Measurements from ENCODE around the gene BMF. TPM values are rescaled to one million over a fixed set of nuclear protein-coding genes. Genes with fewer than 3 reads are reported as not detected.
A peak's percentile ranks its signal among the peaks of the same experiment; 100 is the strongest.

BMF gene
- total and polyA plus RNA-seq, 2 donors (not counting 3 experiments of a cell fraction or from before 2014, with no cell fraction given): 8.6 to 9.8 TPM

- H3K9me3 ChIP-seq (replicated peaks; ENCODE audit: control insufficient read depth, insufficient read depth, low read length): no peaks in the 10 kb centered on the region
- H3K27ac ChIP-seq (ENCODE audit: insufficient read depth, low read depth, low read length): peak overlapping the region; percentile 77
- dilution Hi-C loops (cut with MboI; ENCODE audit: extremely low pct_ligation_motif_present, low sequenced_read_pairs): no loop called here
- no peak overlapping the region for H3K4me3 ChIP-seq (replicated peaks in 1 of 3; ENCODE audit: insufficient read depth in 1 of 3, low read depth in 1 of 3, low read length in 3 of 3)
- no TSS peak for BruUV-seq (replicated peaks)
- FAIRE-seq (no peak), DNase-seq (ENCODE audit: low read depth, low spot score) (no peak)
- H3K27me3 ChIP-seq (ENCODE audit: control insufficient read depth in 2 of 2, insufficient read depth in 2 of 2, low read length in 2 of 2): no peaks in the 10 kb centered on the region
- TF ChIP-seq MYC (IDR thresholded peaks at IDR 0.05; ENCODE audit: low read depth, low read length) (no peak), EZH2 (IDR thresholded peaks at IDR 0.05; ENCODE audit: borderline replicate concordance, low read depth, low read length, severe bottlenecking) (no peak), JUN (IDR thresholded peaks at IDR 0.05; ENCODE audit: borderline replicate concordance, insufficient read depth, insufficient read length, low read depth) (no peak), POLR2A (IDR thresholded peaks at IDR 0.05; ENCODE audit: low read depth, low read length) (no peak), GATA2 (IDR thresholded peaks at IDR 0.05; ENCODE audit: insufficient read depth, insufficient read length, low read depth, low read length) (no peak), POLR2AphosphoS5 (IDR thresholded peaks at IDR 0.05; ENCODE audit: insufficient read depth, low read depth, low read length) (no peak), FOS (IDR thresholded peaks at IDR 0.05; ENCODE audit: borderline replicate concordance, insufficient read depth, low read length) (no peak)
- TF ChIP-seq, protein P1, sequence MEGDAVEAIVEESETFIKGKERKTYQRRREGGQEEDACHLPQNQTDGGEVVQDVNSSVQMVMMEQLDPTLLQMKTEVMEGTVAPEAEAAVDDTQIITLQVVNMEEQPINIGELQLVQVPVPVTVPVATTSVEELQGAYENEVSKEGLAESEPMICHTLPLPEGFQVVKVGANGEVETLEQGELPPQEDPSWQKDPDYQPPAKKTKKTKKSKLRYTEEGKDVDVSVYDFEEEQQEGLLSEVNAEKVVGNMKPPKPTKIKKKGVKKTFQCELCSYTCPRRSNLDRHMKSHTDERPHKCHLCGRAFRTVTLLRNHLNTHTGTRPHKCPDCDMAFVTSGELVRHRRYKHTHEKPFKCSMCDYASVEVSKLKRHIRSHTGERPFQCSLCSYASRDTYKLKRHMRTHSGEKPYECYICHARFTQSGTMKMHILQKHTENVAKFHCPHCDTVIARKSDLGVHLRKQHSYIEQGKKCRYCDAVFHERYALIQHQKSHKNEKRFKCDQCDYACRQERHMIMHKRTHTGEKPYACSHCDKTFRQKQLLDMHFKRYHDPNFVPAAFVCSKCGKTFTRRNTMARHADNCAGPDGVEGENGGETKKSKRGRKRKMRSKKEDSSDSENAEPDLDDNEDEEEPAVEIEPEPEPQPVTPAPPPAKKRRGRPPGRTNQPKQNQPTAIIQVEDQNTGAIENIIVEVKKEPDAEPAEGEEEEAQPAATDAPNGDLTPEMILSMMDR (IDR thresholded peaks at IDR 0.05; ENCODE audit: extremely low read depth in 1 of 2, insufficient read depth in 1 of 2, low read depth in 1 of 2, low read length in 2 of 2): no peak
- TF ChIP-seq, protein P2, sequence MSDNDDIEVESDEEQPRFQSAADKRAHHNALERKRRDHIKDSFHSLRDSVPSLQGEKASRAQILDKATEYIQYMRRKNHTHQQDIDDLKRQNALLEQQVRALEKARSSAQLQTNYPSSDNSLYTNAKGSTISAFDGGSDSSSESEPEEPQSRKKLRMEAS (IDR thresholded peaks at IDR 0.05; ENCODE audit: insufficient read depth, insufficient read length): no peak
- H3K4me1 ChIP-seq (ENCODE audit: control insufficient read depth, extremely low read depth, insufficient read depth, low read length): peaks cover 22% of the 10 kb centered on the region
- intact Hi-C loops (cut with micrococcal nuclease): no loop called here
- no peaks in the 10 kb centered on the region for H3K9me1 ChIP-seq (replicated peaks; ENCODE audit: control insufficient read depth, extremely low read depth, insufficient read depth, low read length)
- ChIA-PET CTCF (interaction anchor here (2.3 kb wide), 1 partner anchor 39 kb away, joined by 10 read pairs; no protein-coding TSS in a partner anchor), POLR2A (no interaction called here)
- no peak overlapping the region for H3K4me2 ChIP-seq (ENCODE audit: insufficient read depth, low read length)
- H2AFZ ChIP-seq (ENCODE audit: low read depth, low read length): no peak overlapping the region
- no peaks in the 10 kb centered on the region for H3K36me3 ChIP-seq (ENCODE audit: control insufficient read depth in 2 of 2, extremely low read depth in 1 of 2, insufficient read depth in 2 of 2, low read length in 2 of 2)
- no peaks in the 10 kb centered on the region for H4K20me1 ChIP-seq (replicated peaks; ENCODE audit: control insufficient read depth, extremely low read depth, insufficient read depth, low read length)
- H3K79me2 ChIP-seq (ENCODE audit: control insufficient read depth, insufficient read depth, low read length): no peaks in the 10 kb centered on the region
- H3K9ac ChIP-seq (replicated peaks; ENCODE audit: extremely low read depth, insufficient read depth, low read length): no peak overlapping the region
Measured at GRCh38 chr15:40065166-40065565, 43.5 kb downstream of the BMF start.

Measured in endothelial cell of umbilical vein (primary cell).